ENCODE data around the gene DLG2.
"Not testable (repeated sequence)": the region's sequence is repeated elsewhere in the genome, so short reads cannot be mapped to it uniquely, and the experiment has no call there.

DLG2 gene

GRCh38 chr11:85307366-85307765 lies 319.8 kb downstream of the DLG2 start:
- no peak for DNase-seq

- DNase-seq: no peak
Observed at GRCh38 chr11:85301895-85302678, 325.1 kb downstream of the DLG2 start.

GRCh38 chr11:85299258-85299942 lies 327.7 kb downstream of the DLG2 start:
- DNase-seq: no peak

- no peak for DNase-seq
Observed at GRCh38 chr11:85295694-85296271, 331.4 kb downstream of the DLG2 start.

GRCh38 chr11:85281550-85281949 lies 345.6 kb downstream of the DLG2 start:
- no peak for DNase-seq

- DNase-seq: no peak
Observed at GRCh38 chr11:85279267-85279666, 347.9 kb downstream of the DLG2 start.

- no peak for DNase-seq
Observed at GRCh38 chr11:85277693-85278092, 349.5 kb downstream of the DLG2 start.

- no peak for DNase-seq
Observed at GRCh38 chr11:85276332-85276731, 350.8 kb downstream of the DLG2 start.

- not testable (repeated sequence) for DNase-seq
Observed at GRCh38 chr11:85270315-85270714, 356.8 kb downstream of the DLG2 start.

GRCh38 chr11:85269109-85269508 lies 358.0 kb downstream of the DLG2 start:
- no peak for DNase-seq

GRCh38 chr11:85266646-85267045 lies 360.5 kb downstream of the DLG2 start:
- no peak for DNase-seq

- no peak for DNase-seq
Observed at GRCh38 chr11:85263328-85263727, 363.8 kb downstream of the DLG2 start.

GRCh38 chr11:85257837-85258236 lies 369.3 kb downstream of the DLG2 start:
- DNase-seq: no peak

- no peak for DNase-seq
Observed at GRCh38 chr11:85256433-85256832, 370.7 kb downstream of the DLG2 start.

- no peak for DNase-seq
Observed at GRCh38 chr11:85249482-85249881, 377.7 kb downstream of the DLG2 start.

- DNase-seq: no peak
Observed at GRCh38 chr11:85247797-85248196, 379.3 kb downstream of the DLG2 start.

GRCh38 chr11:85238906-85239305 lies 388.2 kb downstream of the DLG2 start:
- no peak for DNase-seq

- DNase-seq: not testable (repeated sequence)
Observed at GRCh38 chr11:85238038-85238437, 389.1 kb downstream of the DLG2 start.

GRCh38 chr11:85236211-85236610 lies 390.9 kb downstream of the DLG2 start:
- DNase-seq: no peak

- no peak for DNase-seq
Observed at GRCh38 chr11:85232559-85232958, 394.6 kb downstream of the DLG2 start.

GRCh38 chr11:85231588-85231987 lies 395.6 kb downstream of the DLG2 start:
- DNase-seq: no peak

GRCh38 chr11:85229723-85230122 lies 397.4 kb downstream of the DLG2 start:
- not testable (repeated sequence) for DNase-seq

- DNase-seq: no peak
Observed at GRCh38 chr11:85196968-85197367, 430.2 kb downstream of the DLG2 start.

- no peak for DNase-seq
Observed at GRCh38 chr11:85195934-85196333, 431.2 kb downstream of the DLG2 start.

All from activated CD4-positive, alpha-beta T cell treated with anti-CD3 and anti-CD28 coated beads, Interleukin-2, amount 50 U/mL, for 1 hour (primary cell).